VCaP (cell line): Measurements from ENCODE around the gene CFDP1.
A peak's percentile ranks its signal among the peaks of the same experiment; 100 is the strongest.
"Not testable (repeated sequence)": the region's sequence is repeated elsewhere in the genome, so short reads cannot be mapped to it uniquely, and the experiment has no call there.

Experiments used
- H3K27ac ChIP-seq: fragments of 450-650 bp; 2 replicates; pipeline ENCODE4 v1.5.1; 2017
- CTCF ChIP-seq: fragments of 450-650 bp; conservative IDR thresholded peaks from 2 replicates; pipeline ENCODE4 v1.5.1; 2017; ENCODE audit warnings: mild to moderate bottlenecking, moderate library complexity

The CFDP1 gene

DNA sequence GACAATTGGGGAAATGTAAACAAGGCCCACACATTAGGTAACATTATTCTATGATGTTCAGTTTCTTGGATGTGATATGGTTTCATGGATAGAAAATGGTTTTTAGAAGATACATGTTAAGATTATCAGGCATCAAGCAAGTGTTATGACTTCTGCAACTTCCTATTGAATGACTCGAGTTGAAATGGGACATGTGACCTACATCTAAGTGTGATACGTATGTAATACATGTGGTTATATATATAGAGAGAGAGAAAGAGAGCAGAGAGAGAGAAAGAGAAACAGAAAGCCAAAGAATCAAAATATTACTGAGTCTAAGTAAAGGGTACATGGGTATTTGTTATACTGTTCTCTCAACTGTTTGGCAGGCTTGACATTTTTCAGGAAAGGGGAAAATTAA is 29.5 kb upstream of the CFDP1 start:
- TF ChIP-seq CTCF = no peak
- no peak overlapping the region for H3K27ac ChIP-seq

DNA sequence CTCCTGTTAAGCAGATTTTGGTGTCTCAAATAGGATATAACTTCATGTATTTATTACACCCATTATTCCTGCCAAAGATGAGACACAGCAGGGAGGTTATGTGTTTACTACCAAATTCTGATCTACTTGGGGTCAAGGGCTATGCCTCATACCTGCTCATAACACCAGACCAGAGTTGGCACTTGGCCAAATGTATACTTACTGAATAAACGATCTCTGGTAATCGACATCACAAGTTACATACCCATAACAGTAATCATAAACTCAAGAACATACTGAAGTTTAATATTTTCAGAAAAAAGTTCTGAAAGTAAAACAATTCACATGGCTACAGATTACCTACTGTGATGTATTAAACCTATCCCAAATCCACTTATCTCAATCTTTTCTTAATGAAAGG is 28.3 kb upstream of the CFDP1 start:
- no peak for TF ChIP-seq CTCF
- H3K27ac ChIP-seq = no peak overlapping the region

- no peak overlapping the region for H3K27ac ChIP-seq
- no peak for TF ChIP-seq CTCF
These were observed 27.1 kb upstream of the CFDP1 start for GRCh38 chr16:75460446-75460845.

DNA sequence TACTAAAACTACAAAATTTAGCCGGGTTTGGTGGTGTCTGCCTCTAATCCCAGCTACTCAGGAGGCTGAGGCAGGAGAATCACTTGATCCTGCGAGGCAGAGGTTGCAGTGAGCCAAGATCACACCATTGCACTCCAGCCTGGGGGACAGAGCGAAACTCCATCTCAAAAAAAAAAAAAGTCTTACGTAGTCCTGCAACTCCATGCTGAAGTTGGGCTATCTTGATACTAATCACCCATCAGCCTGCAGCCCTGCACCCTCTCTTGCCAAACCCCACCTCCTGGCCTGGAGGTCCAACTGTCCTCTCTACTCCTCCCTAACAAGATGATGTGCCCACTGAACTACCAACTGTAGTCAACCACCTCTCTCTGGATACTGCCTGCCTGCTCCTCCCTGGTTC is 26.4 kb upstream of the CFDP1 start:
- H3K27ac ChIP-seq = no peak overlapping the region
- no peak for TF ChIP-seq CTCF

DNA sequence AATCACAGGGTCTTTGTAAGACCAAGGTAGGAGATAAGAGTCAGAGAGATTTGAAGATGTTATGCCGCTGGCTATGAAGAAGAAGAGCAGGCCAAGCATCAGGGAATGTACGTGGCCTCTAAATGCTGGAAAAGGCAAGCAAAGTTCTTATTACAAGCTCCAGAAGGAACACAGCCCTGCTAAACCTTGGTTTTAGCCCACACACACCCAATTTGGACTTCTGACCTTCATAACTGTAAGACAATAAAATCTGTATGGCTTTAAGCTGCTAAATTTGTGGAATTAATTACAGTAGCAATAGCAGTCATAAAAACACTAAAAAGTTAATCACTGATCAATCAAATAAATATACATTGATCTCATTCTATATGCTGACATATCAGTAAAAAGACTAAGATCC is 25.1 kb upstream of the CFDP1 start:
- H3K27ac ChIP-seq = peak overlapping the region; percentile 28; the same call in 1 of the 2 replicates
- TF ChIP-seq CTCF = no peak

- peak overlapping the region; percentile 28; the same call in 1 of the 2 replicates for H3K27ac ChIP-seq
- no peak for TF ChIP-seq CTCF
These were observed 24.7 kb upstream of the CFDP1 start for GRCh38 chr16:75458029-75458428.

DNA sequence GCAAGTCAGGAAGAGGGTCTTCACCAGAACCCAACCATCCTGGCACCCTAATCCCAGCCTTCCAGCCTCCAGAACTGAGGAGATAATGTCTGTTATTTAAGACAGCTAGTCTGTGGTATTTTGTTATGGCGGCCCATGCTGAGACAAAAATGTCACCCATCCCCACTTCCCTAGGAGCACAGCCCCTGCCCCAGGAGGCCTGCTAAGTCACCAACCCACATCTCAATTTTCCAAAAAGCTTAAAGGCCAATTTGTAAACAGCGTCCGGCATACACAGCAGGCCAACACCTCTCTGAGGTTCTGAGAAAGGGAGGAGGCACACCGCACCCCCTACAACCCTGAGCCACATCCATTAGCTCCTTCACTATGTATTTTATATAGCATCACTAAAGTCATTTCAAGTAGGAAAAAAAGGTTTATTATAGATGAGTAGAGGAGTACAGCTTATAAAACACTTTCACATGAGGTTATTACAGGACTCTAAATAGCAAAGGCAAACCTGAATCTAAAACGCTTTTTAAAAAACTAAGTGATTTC is 24.2 kb upstream of the CFDP1 start:
- TF ChIP-seq CTCF = no peak
- H3K27ac ChIP-seq = peak overlapping the region; percentile 28; the same call in 1 of the 2 replicates

GRCh38 chr16:75456971-75457370 is 23.7 kb upstream of the CFDP1 start:
- H3K27ac ChIP-seq = no peak overlapping the region
- TF ChIP-seq CTCF = no peak

- not testable (repeated sequence) for H3K27ac ChIP-seq
These were observed 23.2 kb upstream of the CFDP1 start for GRCh38 chr16:75456486-75456885.
